Mammary epithelial cell (primary cell): ENCODE results near the gene SNAP25.

Experiments
- CTCF ChIP-seq, 2 donors: IDR thresholded peaks in 1 of 2; conservative IDR thresholded peaks in 1 of 2; 2 replicates each; pipeline ENCODE4 v1.5.1; 2011 to 2012; ENCODE audit warnings: inconsistent platforms in 2 of 2, low read length in 2 of 2, mild to moderate bottlenecking in 2 of 2, control low read depth in 1 of 2, low read depth in 1 of 2; ENCODE audit not compliant: insufficient read depth in 1 of 2; ENCODE audit errors: extremely low read depth in 1 of 2
- EZH2 ChIP-seq: IDR thresholded peaks from 2 replicates; pipeline ENCODE4 v1.6.1; 2012; ENCODE audit warnings: low read length, inconsistent platforms, borderline replicate concordance

- TF ChIP-seq CTCF (conservative IDR thresholded peaks at IDR 0.05 in 1 of 2, IDR thresholded peaks at IDR 0.05 in 1 of 2; ENCODE audit: extremely low read depth in 1 of 2, insufficient read depth in 1 of 2, low read depth in 1 of 2, low read length in 2 of 2) (no peak), EZH2 (no peak)
Measured at GRCh38 chr20:10260316-10260715, 41.7 kb downstream of the SNAP25 start.
